ENCODE measurements around the gene NHS. TPM values are rescaled to one million over a fixed set of nuclear protein-coding genes. Genes with fewer than 3 reads are reported as not detected.

Gene NHS
- polyA plus RNA-seq, 1 donor (not counting 4 experiments of a cell fraction or from before 2014, with no cell fraction given) = 5.4 TPM

DNA sequence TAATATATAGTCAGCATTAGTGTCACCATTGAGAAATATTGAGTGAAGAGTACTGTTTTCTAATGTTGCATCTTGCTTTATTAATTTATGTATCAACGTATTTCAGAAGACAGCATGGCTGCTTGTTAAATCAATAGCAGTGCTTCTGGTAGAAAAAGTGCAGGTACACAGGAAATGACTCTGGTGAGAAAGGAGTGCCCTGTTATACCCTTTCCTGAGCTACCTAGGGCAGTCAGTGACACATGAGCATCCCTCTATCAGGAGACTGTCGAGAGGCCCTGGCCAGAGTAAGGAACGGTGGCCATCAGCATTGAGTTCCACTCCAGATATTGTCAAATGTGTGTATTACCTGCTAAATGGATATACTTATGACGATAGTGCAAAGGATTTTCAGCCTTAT, 404.4 kb downstream of the NHS start:
- DNase-seq (ENCODE audit: low read depth, low spot score) = no peak
- no peaks in the 10 kb centered on the region for H3K79me2 ChIP-seq (ENCODE audit: control insufficient read depth, insufficient read depth, low read length)
- H3K9me3 ChIP-seq (ENCODE audit: control insufficient read depth, low read depth, low read length) = no peaks in the 10 kb centered on the region
- no peaks in the 10 kb centered on the region for H3K27me3 ChIP-seq (ENCODE audit: control insufficient read depth, extremely low read depth, insufficient read depth, low read length)
- FAIRE-seq = no peak
- no peaks in the 10 kb centered on the region for H4K20me1 ChIP-seq (ENCODE audit: control insufficient read depth, extremely low read depth, insufficient read depth, low read length)
- no peak overlapping the region for H3K9ac ChIP-seq (ENCODE audit: control insufficient read depth, extremely low read depth, insufficient read depth, low read length)
- no peak overlapping the region for H3K27ac ChIP-seq (ENCODE audit: control insufficient read depth, insufficient read depth, low read length)
- no peak overlapping the region for H3K4me3 ChIP-seq (ENCODE audit: control insufficient read depth in 2 of 3, extremely low read depth in 1 of 3, insufficient read depth in 2 of 3, low read depth in 1 of 3, low read length in 3 of 3)
- no peaks in the 10 kb centered on the region for H3K9me1 ChIP-seq (ENCODE audit: control insufficient read depth, extremely low read depth, insufficient read depth, low read length)
- H3K4me2 ChIP-seq (ENCODE audit: control insufficient read depth, extremely low read depth, insufficient read depth, low read depth, low read length) = no peak overlapping the region
- dilution Hi-C loops (cut with MboI; ENCODE audit: extremely low pct_ligation_motif_present, low sequenced_read_pairs) = no loop called here
- no peaks in the 10 kb centered on the region for H3K36me3 ChIP-seq (ENCODE audit: control insufficient read depth in 2 of 2, extremely low read depth in 1 of 2, insufficient read depth in 2 of 2, low read length in 2 of 2)
- H2AFZ ChIP-seq (ENCODE audit: control insufficient read depth, low read length) = no peak overlapping the region
- no peak for TF ChIP-seq EZH2 (IDR thresholded peaks at IDR 0.05; ENCODE audit: low read length)
- TF ChIP-seq, protein P1, sequence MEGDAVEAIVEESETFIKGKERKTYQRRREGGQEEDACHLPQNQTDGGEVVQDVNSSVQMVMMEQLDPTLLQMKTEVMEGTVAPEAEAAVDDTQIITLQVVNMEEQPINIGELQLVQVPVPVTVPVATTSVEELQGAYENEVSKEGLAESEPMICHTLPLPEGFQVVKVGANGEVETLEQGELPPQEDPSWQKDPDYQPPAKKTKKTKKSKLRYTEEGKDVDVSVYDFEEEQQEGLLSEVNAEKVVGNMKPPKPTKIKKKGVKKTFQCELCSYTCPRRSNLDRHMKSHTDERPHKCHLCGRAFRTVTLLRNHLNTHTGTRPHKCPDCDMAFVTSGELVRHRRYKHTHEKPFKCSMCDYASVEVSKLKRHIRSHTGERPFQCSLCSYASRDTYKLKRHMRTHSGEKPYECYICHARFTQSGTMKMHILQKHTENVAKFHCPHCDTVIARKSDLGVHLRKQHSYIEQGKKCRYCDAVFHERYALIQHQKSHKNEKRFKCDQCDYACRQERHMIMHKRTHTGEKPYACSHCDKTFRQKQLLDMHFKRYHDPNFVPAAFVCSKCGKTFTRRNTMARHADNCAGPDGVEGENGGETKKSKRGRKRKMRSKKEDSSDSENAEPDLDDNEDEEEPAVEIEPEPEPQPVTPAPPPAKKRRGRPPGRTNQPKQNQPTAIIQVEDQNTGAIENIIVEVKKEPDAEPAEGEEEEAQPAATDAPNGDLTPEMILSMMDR (optimal IDR thresholded peaks at IDR 0.05 in 1 of 3, IDR thresholded peaks at IDR 0.05 in 1 of 3, conservative IDR thresholded peaks at IDR 0.05 in 1 of 3; ENCODE audit: extremely low read depth in 1 of 3, insufficient read depth in 2 of 3, low read length in 3 of 3) = no peak
- H3K4me1 ChIP-seq (ENCODE audit: control insufficient read depth, extremely low read depth, insufficient read depth, low read length) = no peaks in the 10 kb centered on the region

Small RNA genes within 50 kb of the gene (small RNA-seq; reads per million reads assigned to genes)
- gene MIR4768 (ENCODE audit: insufficient read length in 3 of 3, low read depth in 3 of 3, low replicate concordance in 1 of 3) = 0 to 0.25 (median 0) reads per million in 3 experiments
- gene RF01210 (ENCODE audit: insufficient read length in 3 of 3, low read depth in 3 of 3, low replicate concordance in 1 of 3) = 0 reads per million in 3 experiments
